ENCODE data around the gene SKOR1.

DNA sequence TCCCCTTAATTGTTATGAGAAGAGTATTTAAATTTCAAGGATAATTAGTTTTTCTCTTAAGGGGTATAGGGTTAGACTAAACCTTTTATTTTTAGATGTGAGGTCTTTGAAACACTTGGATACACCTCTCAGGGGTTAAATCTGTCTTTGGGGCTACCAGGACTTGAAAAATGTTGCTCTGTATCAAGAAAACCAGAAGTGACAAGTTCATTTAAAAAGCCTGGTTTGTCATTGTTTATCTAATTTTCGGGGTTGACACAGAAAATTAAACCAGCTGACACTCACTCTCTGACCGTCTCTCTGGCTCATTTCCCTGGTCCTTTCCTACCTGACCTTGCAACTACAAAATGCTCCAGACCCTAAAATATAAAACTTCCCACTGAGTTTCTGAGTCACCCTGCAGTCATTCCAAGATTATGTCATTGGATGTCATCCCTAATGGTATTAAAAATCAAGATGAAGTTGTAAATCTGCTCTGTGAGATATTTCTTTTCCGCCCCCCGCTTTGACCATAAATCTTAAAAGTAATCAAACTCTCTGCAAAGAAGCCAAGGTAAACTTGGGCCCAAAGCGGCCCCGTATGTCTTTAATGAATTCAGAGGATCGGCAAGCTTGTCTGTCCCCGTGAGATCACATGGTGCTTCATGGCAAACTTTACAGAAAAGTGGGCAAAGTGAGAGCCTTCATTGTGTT lies 32.9 kb upstream of the SKOR1 start:
- TF ChIP-seq, protein P1, sequence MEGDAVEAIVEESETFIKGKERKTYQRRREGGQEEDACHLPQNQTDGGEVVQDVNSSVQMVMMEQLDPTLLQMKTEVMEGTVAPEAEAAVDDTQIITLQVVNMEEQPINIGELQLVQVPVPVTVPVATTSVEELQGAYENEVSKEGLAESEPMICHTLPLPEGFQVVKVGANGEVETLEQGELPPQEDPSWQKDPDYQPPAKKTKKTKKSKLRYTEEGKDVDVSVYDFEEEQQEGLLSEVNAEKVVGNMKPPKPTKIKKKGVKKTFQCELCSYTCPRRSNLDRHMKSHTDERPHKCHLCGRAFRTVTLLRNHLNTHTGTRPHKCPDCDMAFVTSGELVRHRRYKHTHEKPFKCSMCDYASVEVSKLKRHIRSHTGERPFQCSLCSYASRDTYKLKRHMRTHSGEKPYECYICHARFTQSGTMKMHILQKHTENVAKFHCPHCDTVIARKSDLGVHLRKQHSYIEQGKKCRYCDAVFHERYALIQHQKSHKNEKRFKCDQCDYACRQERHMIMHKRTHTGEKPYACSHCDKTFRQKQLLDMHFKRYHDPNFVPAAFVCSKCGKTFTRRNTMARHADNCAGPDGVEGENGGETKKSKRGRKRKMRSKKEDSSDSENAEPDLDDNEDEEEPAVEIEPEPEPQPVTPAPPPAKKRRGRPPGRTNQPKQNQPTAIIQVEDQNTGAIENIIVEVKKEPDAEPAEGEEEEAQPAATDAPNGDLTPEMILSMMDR (IDR thresholded peaks at IDR 0.05): no peak
- no peak for TF ChIP-seq POLR2A (IDR thresholded peaks at IDR 0.05)
- no peak for TF ChIP-seq POLR2AphosphoS5 (IDR thresholded peaks at IDR 0.05)
- no peak for TF ChIP-seq EP300 (IDR thresholded peaks at IDR 0.05; ENCODE audit: low read depth)

Measured in transverse colon (tissue), 4 donors.